ENCODE data around the gene TMTC2. TPM values are rescaled to one million over a fixed set of nuclear protein-coding genes. Genes with fewer than 3 reads are reported as not detected.
"Not testable (repeated sequence)": the region's sequence is repeated elsewhere in the genome, so short reads cannot be mapped to it uniquely, and the experiment has no call there.

TMTC2 gene
- total RNA-seq, 2 donors from 2014 or later: 2.9 to 3.2 TPM

- TF ChIP-seq CTCF (IDR thresholded peaks at IDR 0.05): no peak
- Histone ChIP-seq H3K27me3 (no peaks in the 10 kb centered on the region), H3K27ac (no peak overlapping the region), H3K9me3 (no peaks in the 10 kb centered on the region), H3K4me3 (no peak overlapping the region), H3K36me3 (no peaks in the 10 kb centered on the region), H3K4me1 (no peaks in the 10 kb centered on the region)
- DNase-seq (ENCODE audit: low spot score): no peak
These were observed 110.8 kb downstream of the TMTC2 start for GRCh38 chr12:82797480-82797879.

- H3K9me3 ChIP-seq: no peaks in the 10 kb centered on the region
- no peak overlapping the region for H3K4me3 ChIP-seq
- no peak for TF ChIP-seq CTCF (IDR thresholded peaks at IDR 0.05)
- no peak overlapping the region for H3K27ac ChIP-seq
- no peaks in the 10 kb centered on the region for H3K36me3 ChIP-seq
- no peaks in the 10 kb centered on the region for H3K27me3 ChIP-seq
- no peaks in the 10 kb centered on the region for H3K4me1 ChIP-seq
- DNase-seq (ENCODE audit: low spot score): no peak
These were observed 113.5 kb downstream of the TMTC2 start for GRCh38 chr12:82800185-82800584.

DNA sequence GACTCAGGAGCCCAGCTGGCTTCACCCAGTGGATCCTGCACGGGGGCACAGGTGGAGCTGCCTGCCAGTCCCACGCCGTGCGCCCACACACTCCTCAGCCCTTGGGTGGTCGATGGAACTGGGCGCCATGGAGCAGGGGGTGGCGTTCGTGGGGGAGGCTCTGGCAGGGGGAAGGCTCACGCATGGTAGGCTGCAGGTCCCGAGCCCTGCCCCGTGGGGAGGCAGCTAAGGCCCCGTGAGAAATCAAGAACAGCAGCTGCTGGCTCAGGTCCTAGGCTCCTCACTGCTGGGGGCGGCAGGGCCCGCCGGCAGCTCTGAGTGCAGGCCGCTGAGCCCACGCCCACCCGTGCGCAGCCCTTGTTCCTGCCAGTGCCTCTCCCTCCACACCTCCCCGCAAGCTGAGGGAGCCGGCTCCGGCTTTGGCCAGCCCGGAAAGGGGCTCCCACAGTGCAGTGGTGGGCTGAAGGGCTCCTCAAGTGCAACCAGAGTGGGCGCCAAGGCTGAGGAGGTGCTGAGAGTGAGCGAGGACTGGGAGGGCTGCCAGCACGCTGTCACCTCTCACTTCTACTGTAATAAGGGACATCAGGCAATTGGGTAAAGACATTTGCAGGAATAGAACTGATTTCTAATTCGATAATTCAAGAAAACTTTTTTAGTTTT lies 115.4 kb downstream of the TMTC2 start:
- H3K4me3 ChIP-seq: no peak overlapping the region
- H3K27ac ChIP-seq: no peak overlapping the region
- H3K9me3 ChIP-seq: no peaks in the 10 kb centered on the region
- H3K27me3 ChIP-seq: no peaks in the 10 kb centered on the region
- TF ChIP-seq CTCF (IDR thresholded peaks at IDR 0.05): no peak
- H3K36me3 ChIP-seq: no peaks in the 10 kb centered on the region
- no peak for DNase-seq (ENCODE audit: low spot score)
- no peaks in the 10 kb centered on the region for H3K4me1 ChIP-seq

DNA sequence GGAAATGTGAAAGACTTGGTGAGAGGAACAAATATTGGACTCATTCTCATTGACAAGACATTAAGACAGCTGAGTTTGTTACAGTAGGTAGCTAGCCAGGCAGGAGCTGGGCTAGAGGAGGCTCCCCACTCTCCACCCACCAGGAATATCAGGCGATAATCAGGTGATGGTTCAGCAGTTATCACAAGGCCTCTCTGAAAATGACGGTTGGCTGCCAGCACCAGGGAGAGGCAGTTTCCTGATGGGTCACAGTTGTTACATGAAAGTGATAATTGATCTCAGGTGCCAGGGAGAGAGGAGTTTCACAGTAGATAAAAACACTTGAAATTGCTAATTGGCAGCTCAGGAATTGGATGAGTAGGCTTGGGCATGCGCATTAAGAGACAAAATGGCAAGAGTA lies 116.5 kb downstream of the TMTC2 start:
- TF ChIP-seq CTCF (IDR thresholded peaks at IDR 0.05): no peak
- no peaks in the 10 kb centered on the region for H3K27me3 ChIP-seq
- H3K4me1 ChIP-seq: no peaks in the 10 kb centered on the region
- H3K27ac ChIP-seq: no peak overlapping the region
- no peak overlapping the region for H3K4me3 ChIP-seq
- DNase-seq (ENCODE audit: low spot score): no peak
- no peaks in the 10 kb centered on the region for H3K36me3 ChIP-seq
- H3K9me3 ChIP-seq: no peaks in the 10 kb centered on the region

GRCh38 chr12:82804601-82805000 lies 117.9 kb downstream of the TMTC2 start:
- H3K27me3 ChIP-seq: no peaks in the 10 kb centered on the region
- TF ChIP-seq CTCF (IDR thresholded peaks at IDR 0.05): no peak
- DNase-seq (ENCODE audit: low spot score): no peak
- no peak overlapping the region for H3K27ac ChIP-seq
- no peaks in the 10 kb centered on the region for H3K4me1 ChIP-seq
- no peak overlapping the region for H3K4me3 ChIP-seq
- no peaks in the 10 kb centered on the region for H3K9me3 ChIP-seq
- no peaks in the 10 kb centered on the region for H3K36me3 ChIP-seq

- not testable (repeated sequence) for DNase-seq (ENCODE audit: low spot score); H3K27ac ChIP-seq; H3K36me3 ChIP-seq; H3K4me1 ChIP-seq; H3K4me3 ChIP-seq; H3K27me3 ChIP-seq; H3K9me3 ChIP-seq
These were observed 118.3 kb downstream of the TMTC2 start for GRCh38 chr12:82805004-82805403.
